SKM-1 (cell line): ENCODE results near the gene NAALADL2.
"Not testable (repeated sequence)": the region's sequence is repeated elsewhere in the genome, so short reads cannot be mapped to it uniquely, and the experiment has no call there.

Experiments
- DNase-seq: peaks from one replicate; lab custom pipeline; 2025; ENCODE audit not compliant: unreplicated experiment; lab: John Stamatoyannopoulos, UW

NAALADL2 gene

DNA sequence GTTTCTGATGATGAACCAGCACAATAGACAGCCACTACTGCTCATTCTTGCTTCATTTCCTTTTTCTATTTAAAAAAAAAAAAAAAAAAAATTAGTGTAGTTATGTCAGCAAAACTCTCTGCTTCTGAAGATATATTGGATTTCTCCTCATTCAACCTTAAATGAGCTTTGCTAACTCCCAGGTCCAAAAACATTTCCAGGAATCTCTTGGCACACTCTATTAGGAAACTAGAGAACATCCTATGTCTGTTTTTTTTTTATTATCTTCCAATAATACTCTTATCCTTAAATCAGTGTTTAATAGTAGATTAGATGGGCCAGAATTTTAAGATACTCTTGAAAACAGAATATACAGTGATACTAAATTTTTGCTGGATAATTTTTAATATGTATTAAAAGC, 398.0 kb downstream of the NAALADL2 start:
- no peak for DNase-seq

DNA sequence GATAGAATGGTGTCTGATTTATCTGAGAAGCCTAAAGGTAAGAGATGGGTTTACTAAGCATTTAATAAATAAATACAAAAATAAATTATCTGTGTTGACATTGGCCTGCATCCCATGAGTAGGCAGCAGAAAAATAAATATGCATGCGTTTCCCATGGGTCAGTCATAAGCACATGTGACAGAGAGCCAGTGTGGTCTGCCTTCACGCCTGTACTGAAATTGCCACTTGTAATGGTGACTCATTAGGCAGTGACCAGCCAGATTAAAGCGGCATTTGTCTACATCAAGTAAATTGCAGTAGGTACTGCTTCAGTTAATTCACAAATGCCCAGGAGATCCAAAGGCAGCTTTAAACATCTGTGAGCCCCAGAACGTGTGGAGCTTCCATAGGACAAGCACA, 399.6 kb downstream of the NAALADL2 start:
- DNase-seq, result no peak

DNA sequence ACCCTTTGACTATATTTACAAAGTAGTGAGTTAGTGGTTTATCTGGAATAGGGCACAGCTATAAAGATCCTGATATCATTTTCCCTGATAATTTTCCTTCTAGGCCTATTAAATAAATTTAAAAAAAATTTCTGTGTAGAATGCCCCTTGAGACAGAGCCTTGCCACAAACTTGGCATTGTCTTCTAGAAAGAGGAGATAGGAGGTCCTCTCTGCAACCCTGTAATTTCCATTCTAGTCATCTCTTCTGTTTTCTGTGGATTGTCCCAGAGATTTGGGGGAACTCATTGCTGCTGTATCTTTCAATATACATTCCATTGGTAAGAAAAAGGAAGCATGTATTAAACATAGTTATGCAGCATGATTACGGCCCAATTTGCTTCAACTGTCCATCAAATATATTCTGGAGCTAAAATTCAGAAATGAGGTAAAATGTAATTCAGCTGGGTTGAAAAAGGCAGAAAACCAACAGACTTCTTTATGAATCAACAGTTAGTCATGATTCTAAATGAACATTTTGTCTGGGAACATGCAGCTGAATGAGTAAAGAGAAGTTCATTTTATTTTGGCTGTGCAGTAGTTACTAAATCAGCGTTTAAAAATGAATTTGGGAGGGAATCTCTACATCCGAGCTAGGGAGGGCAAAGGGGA, 401.1 kb downstream of the NAALADL2 start:
- no peak for DNase-seq

DNA sequence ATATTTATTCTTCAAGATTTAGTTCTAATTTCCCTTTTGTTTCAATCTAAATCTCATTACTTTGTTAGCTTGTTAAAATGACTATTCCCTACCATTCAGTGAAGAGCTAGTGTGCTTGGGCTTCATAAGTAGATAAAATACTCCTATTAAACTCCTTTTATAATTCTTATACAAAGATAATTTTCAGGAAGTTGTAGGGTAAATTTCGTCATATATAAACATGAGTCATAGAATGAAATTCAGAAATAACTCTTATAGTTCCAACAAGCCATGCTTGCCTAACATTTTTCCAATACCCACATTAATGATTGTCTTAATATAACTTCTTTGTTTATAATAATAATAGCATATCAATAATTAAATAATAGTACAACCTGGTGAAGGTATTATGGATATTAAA, 407.3 kb downstream of the NAALADL2 start:
- no peak for DNase-seq

DNA sequence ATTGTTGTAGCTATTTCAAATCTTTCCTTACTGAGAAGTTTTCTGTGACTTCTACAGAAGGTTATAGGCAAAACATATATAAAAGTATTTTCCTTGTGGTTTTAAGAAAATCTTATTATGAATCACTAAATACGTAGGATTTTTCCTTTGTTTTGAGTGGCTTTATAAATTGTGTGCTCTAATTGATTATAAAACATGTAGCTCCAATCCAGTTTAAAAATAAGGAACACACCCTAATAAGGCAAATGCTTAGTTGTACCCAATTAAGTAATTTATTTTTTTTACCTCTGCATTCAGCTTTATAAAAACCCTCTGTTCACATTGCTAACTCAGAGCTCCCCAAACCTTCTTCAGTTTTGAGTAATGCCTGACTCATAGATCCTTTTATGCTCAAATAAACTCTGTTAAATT, 408.0 kb downstream of the NAALADL2 start:
- no peak for DNase-seq

DNA sequence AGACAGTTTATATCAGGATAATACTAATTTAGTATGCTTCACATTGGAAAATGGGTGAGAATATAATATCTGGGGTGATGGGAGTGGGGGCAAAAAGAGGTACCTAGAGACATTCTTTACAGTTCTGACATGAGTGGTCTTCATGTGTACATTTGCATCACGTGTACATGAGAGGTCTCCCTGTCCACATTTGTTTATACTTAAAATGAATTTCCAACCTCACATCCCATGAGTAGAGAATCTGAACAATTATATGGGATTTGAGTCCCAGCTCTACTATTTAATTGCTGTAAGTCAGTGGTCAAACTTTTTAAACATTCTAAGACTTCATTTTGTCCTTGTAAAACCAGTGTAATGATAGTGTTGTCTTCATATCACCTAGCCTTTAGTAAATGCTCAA, 408.4 kb downstream of the NAALADL2 start:
- DNase-seq, result no peak

DNA sequence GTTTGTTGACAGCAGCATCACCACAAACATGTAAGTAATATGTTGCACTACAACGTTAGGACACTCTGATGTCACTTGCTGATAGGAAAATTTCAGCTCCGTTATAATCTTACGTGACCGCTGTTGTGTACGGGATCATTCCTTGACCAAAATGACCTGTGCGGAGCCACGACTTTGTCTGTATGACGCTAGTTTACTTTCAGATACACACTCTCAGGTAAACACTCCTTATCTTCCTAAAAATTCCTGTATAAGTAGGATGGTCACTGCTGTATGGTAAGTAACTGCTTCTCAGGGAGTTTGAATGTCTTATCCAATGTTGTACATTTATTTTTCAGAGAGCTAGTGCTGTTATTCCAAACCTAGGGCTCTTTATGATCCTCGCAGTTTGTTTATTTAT, 410.3 kb downstream of the NAALADL2 start:
- no peak for DNase-seq

DNA sequence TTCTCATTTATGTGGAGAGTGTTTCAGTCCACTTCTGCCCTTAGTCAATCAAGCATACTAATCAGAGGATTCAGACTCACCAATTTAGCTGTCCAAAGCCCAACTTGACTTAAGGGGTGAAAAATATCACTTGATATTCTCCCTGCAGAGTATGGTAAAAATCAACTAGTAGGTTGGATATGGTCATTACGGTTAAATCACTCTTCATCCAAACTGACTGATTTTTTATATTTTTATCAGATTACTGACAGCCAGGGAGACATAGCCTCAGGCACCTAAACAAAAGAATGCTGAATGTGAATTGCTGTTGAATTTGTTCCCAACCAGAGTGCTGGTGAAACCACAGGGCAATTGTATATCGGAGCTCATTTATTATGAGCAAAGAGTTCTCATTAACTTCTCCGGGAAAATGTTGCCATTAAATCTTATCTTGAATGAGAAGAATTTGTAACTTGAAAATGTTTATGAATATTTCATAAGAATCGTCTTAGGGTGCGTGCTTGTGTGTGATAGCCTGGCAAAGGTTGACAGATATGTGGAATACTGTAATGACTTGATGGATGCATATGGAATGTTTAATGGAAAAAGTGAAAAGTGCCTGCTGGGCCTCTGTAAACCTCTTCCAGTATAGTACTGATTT, 411.2 kb downstream of the NAALADL2 start:
- DNase-seq, result no peak

DNA sequence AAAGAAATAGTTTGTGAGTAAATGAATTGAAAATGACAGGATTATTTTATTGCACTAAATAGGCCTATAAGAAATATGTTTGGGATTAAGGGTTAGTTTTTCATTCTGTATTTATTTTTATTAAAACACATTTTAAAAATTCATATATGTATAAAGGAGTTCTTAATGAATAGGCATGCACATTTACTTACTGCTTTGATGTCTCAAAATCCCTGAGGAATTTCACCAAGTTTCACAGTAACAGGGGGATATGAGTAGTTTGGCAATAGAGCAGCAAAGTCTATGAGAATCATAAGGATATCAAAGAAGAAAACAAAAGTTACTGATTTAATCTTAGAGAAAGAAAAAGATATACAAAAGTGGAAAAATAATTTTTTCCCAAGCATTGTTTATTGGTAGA, 411.7 kb downstream of the NAALADL2 start:
- DNase-seq, result no peak

DNA sequence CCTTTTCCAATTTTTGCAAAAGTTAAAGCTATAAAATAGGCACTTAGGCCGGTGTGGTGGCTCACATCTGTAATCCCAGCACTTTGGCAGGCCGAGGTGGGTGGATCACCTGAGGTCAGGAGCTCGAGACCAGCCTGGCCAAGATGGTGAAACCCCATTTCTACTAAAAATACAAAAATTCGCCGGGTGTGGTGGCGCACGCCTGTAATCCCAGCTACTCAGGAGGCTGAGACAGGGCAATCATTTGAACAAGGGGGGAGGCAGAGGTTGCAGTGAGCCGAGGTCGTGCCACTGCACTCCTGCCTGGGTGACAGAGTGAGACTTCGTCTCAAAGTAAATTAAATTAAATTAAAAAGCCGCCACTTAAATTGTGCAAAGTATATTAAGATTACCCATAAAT, 412.3 kb downstream of the NAALADL2 start:
- not testable (repeated sequence) for DNase-seq

DNA sequence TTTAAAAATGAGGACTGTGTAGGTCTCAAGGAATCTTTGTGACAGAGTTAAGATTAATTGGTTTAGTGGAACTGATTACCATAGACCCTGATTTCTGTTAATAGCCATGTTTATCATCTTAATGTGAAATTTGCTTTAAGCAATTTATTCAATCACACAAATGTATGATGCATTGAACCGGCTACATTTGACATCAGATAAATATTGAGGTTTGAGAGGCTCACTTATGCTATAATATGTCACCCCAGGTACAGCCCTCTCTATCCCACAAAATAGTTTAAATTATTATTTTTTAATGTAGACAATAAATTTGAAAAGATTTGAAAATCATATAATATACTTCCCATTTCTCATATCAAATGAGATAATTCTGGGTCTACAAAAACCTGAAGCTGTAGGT, 413.3 kb downstream of the NAALADL2 start:
- no peak for DNase-seq

DNA sequence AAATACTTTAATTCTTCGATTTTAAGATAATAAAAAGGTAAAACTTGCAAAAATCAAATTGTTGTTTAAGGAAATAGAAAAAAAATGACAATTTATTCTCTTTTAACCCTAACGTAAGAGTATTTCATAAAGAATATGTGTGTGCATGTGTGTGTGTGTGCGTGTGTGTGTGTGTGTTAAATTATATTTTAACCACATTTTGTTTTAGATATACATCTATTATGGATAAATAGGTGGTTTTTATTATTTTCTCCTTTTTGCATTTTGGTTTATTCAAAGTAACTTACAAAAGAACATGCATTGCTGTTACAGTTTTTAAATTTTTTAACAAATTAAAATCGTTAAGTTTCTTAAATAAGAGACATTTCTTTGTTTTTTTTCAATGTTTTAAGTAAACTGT, 414.4 kb downstream of the NAALADL2 start:
- no peak for DNase-seq

DNA sequence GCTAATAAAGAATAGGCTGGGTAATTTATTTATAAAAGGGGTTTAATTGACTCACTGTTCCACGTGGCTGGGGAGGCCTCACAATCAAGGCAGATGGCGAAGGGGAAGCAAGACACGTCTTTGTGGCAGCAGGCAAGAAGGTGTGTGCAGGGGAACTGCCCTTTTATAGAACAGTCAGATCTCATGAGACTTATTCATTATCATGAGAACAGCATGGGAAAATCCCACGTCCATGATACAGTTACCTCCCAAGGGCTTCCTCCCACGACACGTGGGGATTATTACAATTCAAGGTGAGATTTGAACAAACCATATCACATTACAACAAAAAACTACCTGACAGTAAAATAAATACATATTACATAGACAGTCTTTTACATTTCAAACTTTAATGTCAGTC, 414.9 kb downstream of the NAALADL2 start:
- DNase-seq, result no peak

DNA sequence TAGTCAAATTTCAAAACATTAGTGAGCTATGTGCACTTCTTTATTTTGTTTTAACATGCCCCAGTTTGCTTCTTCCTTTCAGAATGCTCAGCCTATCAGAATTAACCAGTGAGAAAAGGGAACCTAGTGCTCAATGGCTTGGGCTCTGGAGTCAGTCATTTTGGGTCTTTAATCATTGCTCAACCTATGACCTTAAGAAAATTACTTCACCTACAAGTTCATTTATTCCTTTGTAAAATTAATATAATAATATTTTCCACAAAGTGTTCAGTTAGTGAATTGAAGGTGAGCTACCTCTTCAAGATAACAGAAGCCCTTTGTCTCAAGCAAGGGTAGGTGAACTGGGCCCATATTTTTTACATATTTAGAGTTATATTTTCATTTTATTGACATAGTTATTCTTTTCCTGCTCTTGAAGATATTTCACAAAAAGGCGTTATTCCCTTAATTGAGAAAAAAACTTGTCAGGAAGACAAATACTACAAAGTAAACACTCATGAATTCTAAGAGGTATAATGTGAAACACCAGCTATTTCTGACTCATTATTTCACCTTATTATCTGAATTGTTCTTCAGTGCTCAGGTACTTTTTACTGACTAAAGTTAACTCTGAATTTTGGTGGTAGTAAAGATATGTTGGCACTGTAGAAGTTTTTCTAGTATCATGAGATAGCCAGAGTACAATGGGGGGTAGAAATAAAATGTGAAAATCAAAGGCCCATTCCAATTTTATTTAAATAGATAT, 415.5 kb downstream of the NAALADL2 start:
- no peak for DNase-seq

DNA sequence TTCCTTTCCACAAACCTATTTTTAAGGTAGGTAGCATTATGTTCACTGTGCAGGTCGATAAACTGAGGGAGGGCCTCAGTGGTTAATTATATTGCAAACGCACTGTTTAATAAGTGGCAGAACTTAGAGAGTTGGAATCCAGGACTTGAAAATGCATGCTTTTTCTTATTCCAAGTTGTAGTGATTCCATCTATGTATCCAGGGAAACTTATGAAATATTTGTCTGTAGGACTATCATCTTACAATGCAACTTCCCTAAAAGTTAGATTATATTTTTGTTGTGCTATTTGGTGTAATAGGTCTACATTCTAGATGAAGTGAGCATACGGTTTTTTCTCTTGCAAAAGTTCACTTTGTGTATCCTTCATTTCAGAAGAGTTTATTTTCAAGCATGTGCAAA, 419.5 kb downstream of the NAALADL2 start:
- no peak for DNase-seq

DNA sequence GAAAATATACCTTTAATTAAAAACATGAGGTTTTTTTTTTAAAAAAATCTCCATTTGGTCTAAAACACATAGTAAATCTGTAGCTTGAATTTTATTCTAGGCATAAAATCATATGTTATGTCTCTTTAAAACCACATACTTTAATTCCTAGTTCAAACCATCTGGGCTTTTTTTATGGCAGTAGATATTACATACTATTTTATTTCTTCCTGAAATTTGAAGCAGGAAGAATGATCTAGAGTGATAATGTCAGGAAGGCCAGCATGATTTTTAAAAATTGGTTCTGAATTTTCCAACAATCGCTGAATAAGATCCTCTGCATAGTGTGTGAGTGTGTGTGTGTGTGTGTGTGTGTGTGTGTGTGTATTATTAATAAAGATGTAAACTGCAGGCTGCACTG, 420.3 kb downstream of the NAALADL2 start:
- DNase-seq, result no peak

DNA sequence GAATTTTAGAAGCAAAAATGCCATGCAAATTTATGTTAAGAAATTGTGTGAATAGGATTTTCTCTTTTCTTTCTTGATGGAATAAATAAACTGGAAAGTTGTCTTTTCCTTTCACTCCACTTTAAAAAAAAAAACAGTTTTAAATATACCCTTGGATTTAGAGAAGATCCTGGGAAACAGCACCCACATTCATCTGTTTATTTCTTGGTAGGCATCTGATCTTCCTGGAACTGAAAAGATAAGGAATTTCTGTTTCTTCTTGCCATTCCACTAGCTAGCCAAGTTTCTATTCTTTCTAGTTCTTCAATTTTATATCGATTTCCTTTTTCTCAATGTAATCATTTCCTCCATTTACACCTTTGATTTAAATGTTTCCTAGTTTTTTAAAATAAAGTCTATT, 420.8 kb downstream of the NAALADL2 start:
- no peak for DNase-seq

DNA sequence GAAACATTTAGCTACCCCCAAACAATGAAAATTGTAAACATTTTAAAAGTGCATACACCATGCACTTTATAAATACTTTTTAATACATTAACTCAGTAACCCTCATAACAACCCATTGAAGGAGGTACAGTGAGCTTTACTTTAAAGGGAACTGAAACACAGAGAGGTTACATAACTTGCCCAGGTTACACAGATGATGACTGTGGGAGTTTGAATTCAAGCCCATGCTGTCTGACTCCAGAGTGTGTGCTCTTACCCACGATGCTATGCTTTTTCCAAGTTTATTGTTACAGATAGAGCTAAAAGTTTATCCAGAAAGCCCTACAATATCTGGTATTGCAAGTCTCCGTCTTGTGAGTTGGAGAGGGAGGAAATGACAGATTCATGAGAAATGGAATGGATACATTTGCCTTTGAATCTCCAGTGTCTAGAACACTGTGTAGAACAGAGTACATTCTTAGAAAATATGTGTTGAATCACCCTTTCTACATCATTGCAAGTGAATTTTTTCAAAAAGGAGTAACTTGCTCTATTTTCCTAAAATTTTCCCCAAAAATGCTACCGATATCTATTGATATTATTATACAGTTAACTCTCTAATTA, 428.3 kb downstream of the NAALADL2 start:
- DNase-seq, result no peak

DNA sequence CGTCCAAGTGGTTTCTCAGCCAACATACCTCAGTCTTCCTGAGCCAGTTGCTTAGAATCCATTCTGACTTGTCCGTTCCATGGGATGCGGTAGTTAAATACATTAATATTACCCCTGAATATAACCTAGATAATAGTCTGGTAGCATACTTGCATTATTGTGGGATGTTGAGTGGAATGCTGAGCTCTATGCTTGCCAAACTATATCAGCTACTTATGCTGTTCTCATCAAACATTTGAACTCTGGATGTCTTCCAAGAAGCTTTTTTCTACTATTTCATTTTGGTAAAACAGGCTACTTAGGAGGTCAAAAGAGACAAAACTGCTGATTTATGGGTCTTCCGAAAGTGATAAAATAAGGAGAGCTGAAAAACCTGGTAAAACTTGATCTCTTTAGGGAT, 429.5 kb downstream of the NAALADL2 start:
- DNase-seq, result no peak

DNA sequence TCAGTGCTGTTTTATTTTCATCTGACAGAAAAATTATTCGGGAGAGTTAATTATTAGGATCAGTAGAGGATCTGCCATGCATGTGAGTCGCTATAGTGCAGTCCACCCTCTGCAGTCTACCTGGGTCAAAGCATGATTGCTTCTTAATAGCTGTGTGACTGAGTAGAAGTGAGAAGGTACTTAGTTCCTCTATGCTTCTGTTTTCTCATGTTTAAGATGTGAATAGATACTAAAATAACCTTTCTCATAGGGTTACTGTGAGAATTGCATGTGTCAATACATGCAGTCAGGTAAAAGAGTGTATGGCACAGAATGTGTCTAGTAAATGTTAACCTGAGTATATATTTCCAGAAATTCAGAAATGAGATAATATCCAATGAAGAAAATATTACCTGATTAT, 435.7 kb downstream of the NAALADL2 start:
- no peak for DNase-seq

DNA sequence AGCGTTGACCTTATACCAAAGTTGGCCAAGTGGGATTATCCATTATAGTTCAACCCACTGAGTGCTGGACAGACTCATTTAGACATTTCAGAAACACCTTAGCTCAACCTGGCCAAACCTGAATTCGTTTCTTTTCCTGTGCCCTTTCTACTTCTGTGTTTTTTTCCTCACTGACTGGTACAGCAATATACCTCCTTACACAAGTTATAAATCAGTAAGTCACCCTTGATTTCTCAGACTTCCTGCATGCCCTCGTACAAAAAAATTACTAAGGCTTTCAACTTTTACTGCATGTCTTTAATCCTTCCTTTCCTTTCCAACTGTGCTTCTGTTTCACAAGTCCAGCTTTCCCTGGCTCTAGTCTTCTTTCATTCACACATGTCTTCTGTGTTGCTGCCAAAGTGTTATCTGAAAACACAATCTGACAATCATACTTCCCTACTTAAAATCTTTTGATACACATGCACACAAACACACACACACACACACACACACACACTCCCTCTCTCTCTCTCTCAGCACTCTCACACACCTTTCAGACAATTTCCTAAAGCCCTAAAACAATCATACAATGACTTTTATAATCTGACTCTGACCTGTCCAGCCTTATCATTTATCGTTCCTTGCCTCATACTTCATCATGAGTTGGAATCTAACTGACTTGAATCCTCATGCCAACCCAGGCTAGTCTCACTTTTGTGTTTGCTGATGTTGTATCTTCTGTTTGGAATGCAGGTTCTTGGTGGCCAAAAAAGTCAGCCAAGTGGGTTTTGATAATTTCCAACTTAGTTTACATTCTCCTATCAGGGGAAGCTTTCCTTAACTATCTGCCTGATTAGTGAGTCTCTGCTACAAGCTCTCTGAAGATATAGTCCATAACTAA, 436.4 kb downstream of the NAALADL2 start:
- no peak for DNase-seq
